ENCODE data around the gene CPS1.

The CPS1 gene

GRCh38 chr2:210606001-210606400 is 49.6 kb downstream of the CPS1 start:
- no peak for DNase-seq (ENCODE audit: low read depth in 2 of 2)

GRCh38 chr2:210611466-210611865 is 55.1 kb downstream of the CPS1 start:
- no peak for DNase-seq (ENCODE audit: low read depth in 2 of 2)

GRCh38 chr2:210616074-210616473 is 59.7 kb downstream of the CPS1 start:
- DNase-seq (ENCODE audit: low read depth in 2 of 2) = no peak

GRCh38 chr2:210617318-210617717 is 60.9 kb downstream of the CPS1 start:
- no peak for DNase-seq (ENCODE audit: low read depth in 2 of 2)

- DNase-seq (ENCODE audit: low read depth in 2 of 2) = no peak
These were observed 61.4 kb downstream of the CPS1 start for GRCh38 chr2:210617732-210618330.

- DNase-seq (ENCODE audit: low read depth in 2 of 2) = no peak
These were observed 64.1 kb downstream of the CPS1 start for GRCh38 chr2:210620456-210620855.

GRCh38 chr2:210623506-210623905 is 67.1 kb downstream of the CPS1 start:
- DNase-seq (ENCODE audit: low read depth in 2 of 2) = no peak

- no peak for DNase-seq (ENCODE audit: low read depth in 2 of 2)
These were observed 70.5 kb downstream of the CPS1 start for GRCh38 chr2:210626849-210627248.

GRCh38 chr2:210630873-210631560 is 74.6 kb downstream of the CPS1 start:
- DNase-seq (ENCODE audit: low read depth in 2 of 2) = no peak

GRCh38 chr2:210633699-210634098 is 77.3 kb downstream of the CPS1 start:
- no peak for DNase-seq (ENCODE audit: low read depth in 2 of 2)

- DNase-seq (ENCODE audit: low read depth in 2 of 2) = no peak
These were observed 78.9 kb downstream of the CPS1 start for GRCh38 chr2:210635257-210635656.

GRCh38 chr2:210642333-210642732 is 85.9 kb downstream of the CPS1 start:
- no peak for DNase-seq (ENCODE audit: low read depth in 2 of 2)

GRCh38 chr2:210647151-210647550 is 90.8 kb downstream of the CPS1 start:
- DNase-seq (ENCODE audit: low read depth in 2 of 2) = no peak

- DNase-seq (ENCODE audit: low read depth in 2 of 2) = no peak
These were observed 97.7 kb downstream of the CPS1 start for GRCh38 chr2:210654091-210654490.

- no peak for DNase-seq (ENCODE audit: low read depth in 2 of 2)
These were observed 99.0 kb downstream of the CPS1 start for GRCh38 chr2:210655229-210655975.

- DNase-seq (ENCODE audit: low read depth in 2 of 2) = no peak
These were observed 101.5 kb downstream of the CPS1 start for GRCh38 chr2:210657874-210658273.

- DNase-seq (ENCODE audit: low read depth in 2 of 2) = no peak
These were observed 104.4 kb downstream of the CPS1 start for GRCh38 chr2:210660751-210661150.

GRCh38 chr2:210662560-210662959 is 106.2 kb downstream of the CPS1 start:
- no peak for DNase-seq (ENCODE audit: low read depth in 2 of 2)

- DNase-seq (ENCODE audit: low read depth in 2 of 2) = no peak
These were observed 107.3 kb downstream of the CPS1 start for GRCh38 chr2:210663631-210664089.

GRCh38 chr2:210667711-210668110 is 111.3 kb downstream of the CPS1 start:
- DNase-seq (ENCODE audit: low read depth in 2 of 2) = no peak

- no peak for DNase-seq (ENCODE audit: low read depth in 2 of 2)
These were observed 114.7 kb downstream of the CPS1 start for GRCh38 chr2:210671065-210671464.

GRCh38 chr2:210673117-210673516 is 116.7 kb downstream of the CPS1 start:
- no peak for DNase-seq (ENCODE audit: low read depth in 2 of 2)

- no peak for DNase-seq (ENCODE audit: low read depth in 2 of 2)
These were observed 119.7 kb downstream of the CPS1 start for GRCh38 chr2:210676067-210676466.
